Stimulated activated CD4-positive, alpha-beta T cell treated with anti-CD3 and anti-CD28 coated beads, Interleukin-1b, Interleukin-23, amount 100 ng/mL, for 24 hours (primary cell): ENCODE measurements around the gene PIGW.

Experiments
- DNase-seq, 4 experiments: peaks; one replicate each; pipeline ENCODE4 v3.0.0-alpha.2; 2020; ENCODE audit warnings: low read depth in 4 of 4, low spot score in 1 of 4

Gene PIGW

DNA sequence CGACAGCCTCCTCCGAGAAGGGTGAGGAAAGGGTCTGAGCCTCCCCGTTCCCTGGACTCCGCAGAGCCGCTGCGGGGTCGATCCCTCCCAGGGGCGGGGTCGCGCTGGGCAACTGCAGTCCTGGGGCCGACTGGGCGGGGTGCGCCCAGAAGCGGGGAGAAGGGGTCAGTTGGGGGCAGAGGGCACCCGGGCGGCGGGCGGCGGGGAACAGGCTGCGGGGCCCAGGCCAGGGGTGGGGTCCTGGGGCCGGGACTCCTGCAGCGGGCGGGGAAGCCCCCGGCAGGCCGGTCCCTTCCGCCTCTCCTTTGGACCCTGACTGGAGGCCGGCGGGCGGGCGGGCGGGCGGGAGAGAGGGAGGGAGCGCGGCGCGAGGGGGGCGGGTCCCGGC lies 10.3 kb downstream of the PIGW start:
- peak in 1 of 4 experiments; percentile 60 for DNase-seq

DNA sequence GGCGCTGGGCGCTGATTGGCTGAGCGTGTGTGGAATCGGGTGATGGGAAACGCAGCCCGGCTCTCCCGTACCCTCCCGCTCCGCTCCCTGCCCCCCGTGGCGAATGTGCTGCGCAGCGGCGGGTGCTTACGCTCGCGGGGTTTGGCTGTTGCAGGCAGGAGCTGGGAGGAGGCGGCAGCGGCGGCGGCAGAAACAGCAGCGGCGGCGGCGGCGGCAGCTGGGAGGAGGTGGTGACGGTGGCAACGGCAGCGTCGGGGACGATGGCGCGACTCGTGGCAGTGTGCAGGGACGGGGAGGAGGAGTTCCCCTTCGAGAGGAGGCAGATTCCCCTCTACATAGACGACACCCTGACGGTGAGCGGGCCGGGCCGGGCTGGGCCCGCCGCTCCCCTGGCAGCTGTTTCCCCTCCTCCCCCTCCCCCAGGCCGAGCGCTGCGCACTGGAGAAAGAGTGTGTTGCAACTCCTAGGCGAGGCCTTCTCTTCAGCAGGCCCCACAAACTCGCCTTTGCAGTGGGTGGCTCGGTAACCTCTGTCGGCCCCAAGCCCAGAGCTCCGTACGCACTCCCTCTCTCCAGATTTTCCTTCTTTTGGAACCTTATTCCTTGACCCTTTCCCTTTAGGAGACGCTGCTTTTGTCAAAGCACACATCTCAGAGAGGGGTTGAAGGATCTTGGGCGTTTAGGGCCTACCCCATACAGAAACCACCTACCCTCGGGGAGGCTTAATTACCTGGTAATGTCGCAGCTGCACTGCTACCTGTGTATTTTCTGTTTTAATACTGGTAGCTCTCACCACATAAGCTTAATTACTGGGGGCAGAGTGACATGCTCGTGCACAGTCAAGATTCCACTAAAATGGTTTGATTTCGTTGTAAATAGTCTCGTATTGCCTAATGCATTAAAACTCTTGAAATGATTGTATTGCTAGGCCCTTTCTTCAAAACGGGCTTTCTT lies 11.0 kb downstream of the PIGW start:
- peak; percentile 78 to 93 (median 90) for DNase-seq

DNA sequence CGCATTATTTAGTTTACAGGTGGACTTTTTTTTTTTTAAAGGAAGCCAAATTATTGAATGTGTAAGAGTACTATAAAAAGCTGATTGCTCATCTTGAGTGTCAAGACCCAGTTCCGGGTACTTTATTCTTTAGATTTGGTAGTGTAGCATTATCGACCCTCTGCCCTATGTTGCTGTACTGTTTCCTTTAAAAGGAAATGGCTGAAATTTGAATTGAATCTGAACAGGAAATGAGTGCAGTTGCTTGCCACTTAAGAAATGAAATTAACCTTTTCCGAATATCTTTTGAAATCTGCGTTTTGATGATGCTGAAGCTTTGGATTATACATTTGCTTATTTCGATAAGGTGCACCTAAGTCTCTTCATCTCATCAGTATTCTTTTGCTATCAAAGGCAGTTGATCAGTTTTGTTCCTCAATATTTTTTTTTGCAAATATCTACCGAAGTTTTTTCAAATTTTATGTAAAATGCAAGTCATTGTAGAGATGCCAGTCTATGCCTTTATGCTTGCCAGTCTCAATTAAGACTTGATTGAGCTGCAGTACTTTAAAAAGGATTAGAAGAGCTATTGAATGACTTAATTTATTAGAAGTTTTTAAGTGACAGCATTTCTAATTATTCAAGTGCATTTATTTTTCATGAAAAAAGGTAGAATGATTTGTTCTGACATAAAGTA lies 11.8 kb downstream of the PIGW start:
- no peak for DNase-seq

GRCh38 chr17:36547776-36548175 lies 13.0 kb downstream of the PIGW start:
- no peak for DNase-seq

DNA sequence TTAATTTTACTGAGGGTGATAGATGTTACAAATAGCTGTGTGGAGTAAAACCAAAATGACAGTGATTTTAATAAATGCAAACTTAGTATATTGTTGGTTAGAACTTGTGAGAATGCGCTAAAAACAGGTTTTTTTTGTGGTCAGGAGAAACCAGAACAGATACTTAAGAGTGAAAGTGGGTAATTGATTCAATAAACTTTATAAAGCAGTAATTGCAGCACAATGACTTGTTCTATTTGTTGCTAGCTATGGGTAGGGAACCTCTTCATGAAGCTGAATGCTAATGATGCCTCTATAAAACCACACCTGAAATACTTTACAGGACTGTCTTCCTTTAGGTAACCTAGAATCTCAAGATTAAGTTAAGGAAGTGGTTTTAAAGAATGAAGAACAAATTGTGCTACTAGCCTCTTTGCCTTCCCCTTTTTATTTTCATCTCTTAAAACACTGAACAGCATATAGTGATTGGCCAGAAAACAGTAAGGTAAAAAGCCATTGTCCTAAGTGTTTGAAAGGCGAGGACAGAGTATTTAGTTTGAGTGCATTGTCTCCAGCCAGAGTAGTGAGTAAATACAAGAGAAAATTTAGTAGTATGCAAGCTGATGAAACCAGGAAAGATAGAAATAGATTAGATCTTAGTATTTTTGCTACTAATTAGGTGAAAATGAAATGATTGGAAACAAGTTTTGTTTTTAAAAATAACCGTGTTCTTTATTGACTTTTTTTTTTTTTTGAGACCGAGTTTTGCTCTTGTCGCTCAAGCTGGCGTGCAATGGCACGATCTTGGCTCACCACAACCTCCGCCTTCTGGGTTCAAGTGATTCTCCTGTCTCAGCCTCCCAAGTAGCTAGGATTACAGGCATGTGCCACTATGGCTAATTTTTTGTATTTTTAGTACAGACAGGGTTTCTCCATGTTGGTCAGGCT lies 16.0 kb downstream of the PIGW start:
- DNase-seq = no peak

GRCh38 chr17:36553459-36553858 lies 18.7 kb downstream of the PIGW start:
- no peak for DNase-seq

- DNase-seq = no peak
Measured at GRCh38 chr17:36566081-36566480, 31.3 kb downstream of the PIGW start.

DNA sequence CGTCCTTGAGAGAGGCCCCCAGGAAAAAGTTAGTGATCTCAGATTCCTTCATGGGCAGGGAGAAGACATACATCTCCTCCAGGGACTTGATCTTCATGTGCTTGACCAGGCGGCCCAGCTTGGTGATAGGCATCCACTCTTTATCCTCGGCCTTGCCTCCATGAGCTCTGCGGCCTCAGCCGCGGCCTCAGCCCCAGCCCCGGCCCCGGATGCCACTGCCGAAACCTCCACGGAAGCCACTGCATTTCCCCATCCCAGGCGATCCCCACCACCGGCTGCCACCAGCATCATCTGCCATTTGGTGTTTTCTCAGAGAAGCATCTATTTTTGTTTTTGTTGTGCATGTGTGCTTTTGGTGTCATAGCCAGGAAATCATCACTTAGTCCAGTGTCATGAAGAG lies 40.2 kb downstream of the PIGW start:
- no peak for DNase-seq

GRCh38 chr17:36576793-36577192 lies 42.0 kb downstream of the PIGW start:
- no peak for DNase-seq

DNA sequence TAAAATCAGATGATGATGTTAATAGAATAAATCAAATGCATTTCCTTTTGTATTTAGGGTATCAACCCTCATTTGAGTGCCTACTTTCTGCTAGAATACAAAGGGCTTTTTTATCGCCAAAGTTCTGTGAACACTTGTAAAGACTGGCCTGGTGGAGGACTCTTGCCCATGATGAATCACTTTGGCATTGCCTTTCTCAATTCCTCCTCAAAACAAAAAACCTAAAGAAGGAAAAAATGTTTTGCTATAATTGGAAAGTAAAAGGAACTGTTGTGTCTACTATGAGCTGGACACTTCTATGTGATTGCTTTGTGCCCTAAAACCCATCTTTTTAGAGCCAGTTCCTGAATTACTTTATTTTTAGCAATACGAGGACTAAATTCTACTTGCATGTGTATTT lies 43.9 kb downstream of the PIGW start:
- DNase-seq = no peak

- DNase-seq = no peak
Measured at GRCh38 chr17:36583787-36584186, 49.0 kb downstream of the PIGW start.

GRCh38 chr17:36586138-36586537 lies 51.4 kb downstream of the PIGW start:
- DNase-seq = no peak
